Large intestine (tissue), 3 donors: ENCODE results near the gene CALML3. TPM values are rescaled to one million over a fixed set of nuclear protein-coding genes. Genes with fewer than 3 reads are reported as not detected.
"Not testable (repeated sequence)": the region's sequence is repeated elsewhere in the genome, so short reads cannot be mapped to it uniquely, and the experiment has no call there.

Experiments used
- DNase-seq, 2 donors: peaks; one replicate each; pipeline versions ENCODE4 v3.0.0 to v3.0.0-alpha.2; 2013
- H3K27ac ChIP-seq: one replicate; pipeline ENCODE4 v1.5.1; 2013; ENCODE audit warnings: low read length
- H3K27me3 ChIP-seq: 2 replicates; pipeline ENCODE4 v1.6.1; 2013; ENCODE audit warnings: low read length; ENCODE audit not compliant: control insufficient read depth, insufficient read depth
- H3K36me3 ChIP-seq: 2 replicates; pipeline ENCODE4 v1.6.1; 2013; ENCODE audit warnings: low read length; ENCODE audit not compliant: control insufficient read depth, insufficient read depth
- H3K4me1 ChIP-seq: one replicate; pipeline ENCODE4 v1.6.1; 2013; ENCODE audit warnings: low read length; ENCODE audit not compliant: control insufficient read depth, insufficient read depth
- H3K4me3 ChIP-seq: one replicate; pipeline ENCODE4 v1.5.1; 2013; ENCODE audit warnings: low read length
- H3K9me3 ChIP-seq: one replicate; pipeline ENCODE4 v1.6.1; 2013; ENCODE audit warnings: mild to moderate bottlenecking, low read depth, low read length, moderate library complexity; ENCODE audit not compliant: control insufficient read depth
- WGBS: methylation state at CpG from one replicate; pipeline ENCODE4 v1.1.5; 2013; ENCODE audit warnings: low lambda C conversion rate; ENCODE audit not compliant: insufficient coverage; 5-methylcytosine and 5-hydroxymethylcytosine counted together
- polyA plus RNA-seq: library from polyadenylated mRNA; unstranded; fragments of 120-200 nt; gene quantifications from one replicate; pipeline ENCODE4 v1.2.1, GENCODE V29; 2013

CALML3 gene
- polyA plus RNA-seq, 1 donor, result 0.09 TPM

GRCh38 chr10:5551531-5552375 is 27.0 kb downstream of the CALML3 start:
- Histone ChIP-seq H3K36me3 (no peaks in the 10 kb centered on the region), H3K27ac (peak overlapping the region; percentile 78), H3K9me3 (no peaks in the 10 kb centered on the region), H3K4me3 (no peak overlapping the region), H3K27me3 (no peaks in the 10 kb centered on the region), H3K4me1 (peaks cover 78% of the 10 kb centered on the region)
- WGBS, result 20% methylated on average over 1 of the region's 15 CpGs
- DNase-seq, result peak; percentile 81 to 92

- H3K4me1 ChIP-seq, result peaks cover 71% of the 10 kb centered on the region
- WGBS, result no CpG with 5 or more reads among the region's 23 CpGs
- H3K9me3 ChIP-seq, result no peaks in the 10 kb centered on the region
- no peaks in the 10 kb centered on the region for H3K27me3 ChIP-seq
- no peaks in the 10 kb centered on the region for H3K36me3 ChIP-seq
- peak overlapping the region; percentile 78 for H3K27ac ChIP-seq
- H3K4me3 ChIP-seq, result no peak overlapping the region
- no peak for DNase-seq
Measured at GRCh38 chr10:5552376-5553321, 27.9 kb downstream of the CALML3 start.

- Histone ChIP-seq H3K27me3 (no peaks in the 10 kb centered on the region), H3K36me3 (no peaks in the 10 kb centered on the region), H3K4me1 (peaks cover 61% of the 10 kb centered on the region), H3K27ac (peak overlapping the region; percentile 53), H3K9me3 (no peaks in the 10 kb centered on the region), H3K4me3 (no peak overlapping the region)
- DNase-seq, result no peak
- 90% methylated on average over 2 of the region's 17 CpGs for WGBS
Measured at GRCh38 chr10:5553400-5554170, 28.8 kb downstream of the CALML3 start.

GRCh38 chr10:5555021-5555510 is 30.3 kb downstream of the CALML3 start:
- H3K4me3 ChIP-seq, result no peak overlapping the region
- peaks cover 48% of the 10 kb centered on the region for H3K4me1 ChIP-seq
- no peaks in the 10 kb centered on the region for H3K9me3 ChIP-seq
- DNase-seq, result no peak
- no peaks in the 10 kb centered on the region for H3K36me3 ChIP-seq
- no peak overlapping the region for H3K27ac ChIP-seq
- WGBS, result no CpG with 5 or more reads among the region's 19 CpGs
- no peaks in the 10 kb centered on the region for H3K27me3 ChIP-seq

GRCh38 chr10:5555881-5556280 is 31.1 kb downstream of the CALML3 start:
- Histone ChIP-seq H3K27me3 (no peaks in the 10 kb centered on the region), H3K4me3 (no peak overlapping the region), H3K4me1 (peaks cover 40% of the 10 kb centered on the region), H3K36me3 (no peaks in the 10 kb centered on the region), H3K27ac (no peak overlapping the region), H3K9me3 (no peaks in the 10 kb centered on the region)
- no CpG with 5 or more reads among the region's 5 CpGs for WGBS
- no peak for DNase-seq

- peak in 1 of 2 donors; percentile 64 for DNase-seq
- Histone ChIP-seq H3K36me3 (no peaks in the 10 kb centered on the region), H3K4me3 (no peak overlapping the region), H3K27me3 (no peaks in the 10 kb centered on the region), H3K9me3 (peaks cover 2% of the 10 kb centered on the region), H3K4me1 (peaks cover 33% of the 10 kb centered on the region), H3K27ac (no peak overlapping the region)
- WGBS, result no CpG with 5 or more reads among the region's 11 CpGs
Measured at GRCh38 chr10:5556576-5556975, 31.8 kb downstream of the CALML3 start.

- DNase-seq, result no peak
- WGBS, result no CpG with 5 or more reads among the region's 19 CpGs
Measured at GRCh38 chr10:5557040-5557721, 32.4 kb downstream of the CALML3 start.

GRCh38 chr10:5557799-5558771 is 33.3 kb downstream of the CALML3 start:
- Histone ChIP-seq H3K4me1 (peaks cover 20% of the 10 kb centered on the region), H3K4me3 (no peak overlapping the region)

More at GRCh38 chr10:5557040-5557721, 32.4 kb downstream of the CALML3 start:
- Histone ChIP-seq H3K9me3 (peaks cover 2% of the 10 kb centered on the region), H3K4me3 (no peak overlapping the region), H3K27ac (no peak overlapping the region), H3K27me3 (no peaks in the 10 kb centered on the region), H3K4me1 (peaks cover 29% of the 10 kb centered on the region), H3K36me3 (no peaks in the 10 kb centered on the region)

GRCh38 chr10:5559022-5559421 is 34.3 kb downstream of the CALML3 start:
- not testable (repeated sequence) for DNase-seq, H3K9me3 ChIP-seq, H3K36me3 ChIP-seq, H3K27me3 ChIP-seq, H3K4me3 ChIP-seq, H3K27ac ChIP-seq
- 0% methylated on average over 1 of the region's 9 CpGs for WGBS
- peaks cover 15% of the 10 kb centered on the region for H3K4me1 ChIP-seq

More at GRCh38 chr10:5557799-5558771, 33.3 kb downstream of the CALML3 start:
- Histone ChIP-seq H3K9me3 (peaks cover 2% of the 10 kb centered on the region), H3K27ac (no peak overlapping the region), H3K27me3 (no peaks in the 10 kb centered on the region), H3K36me3 (no peaks in the 10 kb centered on the region)
- WGBS, result no CpG with 5 or more reads among the region's 31 CpGs
- DNase-seq, result no peak
